PC-3 (cell line): Measurements from ENCODE around the gene SRRD. TPM values are rescaled to one million over a fixed set of nuclear protein-coding genes. Genes with fewer than 3 reads are reported as not detected.

Experiments
- ATAC-seq: fragments of 200-7000 bp; cut with Tn5 transposase; 2 replicates; pipeline ENCODE4 v1.9.1; 2020; ENCODE audit warnings: mild to moderate bottlenecking, moderate library complexity
- BruUV-seq: library from RNA; stranded (reverse); fragments of 400-500 nt; replicated peaks from 2 replicates; lab custom pipeline; 2021; lab: Mats Ljungman, UMichigan
- CTCF ChIA-PET: fragments of 300-600 bp; sonication (Branson Sonifier 250); formaldehyde crosslinking; loops from one replicate; lab custom pipeline; 2022; ENCODE audit warnings: antibody characterized with exemption; lab: Charles Lee
- POLR2A ChIA-PET: fragments of 300-600 bp; sonication (Branson Sonifier 250); formaldehyde crosslinking; loops from one replicate; lab custom pipeline; 2022; ENCODE audit warnings: antibody characterized with exemption; ENCODE audit not compliant: unreplicated experiment; lab: Charles Lee
- DNase-seq: peaks from one replicate; pipeline ENCODE4 v3.0.0-alpha.2; 2015
- H2AFZ ChIP-seq: fragments of 300-600 bp; sonication (generic); 2 replicates; pipeline ENCODE4 v1.6.0; 2016; ENCODE audit warnings: antibody characterized with exemption, low read length
- H3F3A ChIP-seq: fragments of 300-600 bp; sonication (generic); one replicate; pipeline ENCODE4 v1.6.0; 2017; ENCODE audit warnings: antibody characterized with exemption, low read length, control low read depth, mild to moderate bottlenecking; ENCODE audit not compliant: unreplicated experiment
- H3K27ac ChIP-seq: fragments of 300-600 bp; sonication (generic); 2 replicates; pipeline ENCODE4 v1.5.1; 2016; ENCODE audit warnings: mild to moderate bottlenecking, low read length
- H3K27me3 ChIP-seq: fragments of 300-600 bp; sonication (generic); 2 replicates; pipeline ENCODE4 v1.6.1; 2016; ENCODE audit warnings: low read length, mixed read lengths
- H3K36me3 ChIP-seq: fragments of 300-600 bp; sonication (generic); 2 replicates; pipeline ENCODE4 v1.6.1; 2016; ENCODE audit warnings: low read depth, mixed run types, low read length, mixed read lengths
- H3K4me1 ChIP-seq: fragments of 300-600 bp; sonication (generic); 2 replicates; pipeline ENCODE4 v1.5.1; 2016; ENCODE audit warnings: low read length; ENCODE audit not compliant: insufficient read depth
- H3K4me2 ChIP-seq: fragments of 300-600 bp; sonication (generic); 2 replicates; pipeline ENCODE4 v1.6.0; 2016; ENCODE audit warnings: low read length
- H3K4me3 ChIP-seq: fragments of 300-600 bp; sonication (generic); 2 replicates; pipeline ENCODE4 v1.5.1; 2016; ENCODE audit warnings: mild to moderate bottlenecking, low read length, mixed read lengths
- H3K79me2 ChIP-seq: fragments of 300-600 bp; sonication (generic); 2 replicates; pipeline ENCODE4 v1.6.1; 2017; ENCODE audit warnings: low read length, mixed read lengths
- H3K9ac ChIP-seq: fragments of 300-600 bp; sonication (generic); 2 replicates; pipeline ENCODE4 v1.6.0; 2016; ENCODE audit warnings: mild to moderate bottlenecking, low read length
- H3K9me2 ChIP-seq: fragments of 300-600 bp; sonication (generic); replicated peaks from 2 replicates; pipeline ENCODE4 v1.6.1; 2016; ENCODE audit warnings: mixed run types, low read length, mixed read lengths
- H3K9me3 ChIP-seq: fragments of 300-600 bp; sonication (generic); 2 replicates; pipeline ENCODE4 v1.6.1; 2016; ENCODE audit warnings: low read length, mixed read lengths
- H4K20me1 ChIP-seq: fragments of 300-600 bp; sonication (generic); 2 replicates; pipeline ENCODE4 v1.6.1; 2016; ENCODE audit warnings: low read length, mixed read lengths
- EZH2 ChIP-seq: fragments of 300-600 bp; sonication (generic); IDR thresholded peaks from one replicate; pipeline ENCODE4 v1.6.1; 2017; ENCODE audit warnings: antibody characterized with exemption, mild to moderate bottlenecking, low read length; ENCODE audit not compliant: unreplicated experiment
- EZH2phosphoT487 ChIP-seq: fragments of 300-600 bp; sonication (generic); IDR thresholded peaks from 2 replicates; pipeline ENCODE4 v1.6.1; 2018; ENCODE audit warnings: mild to moderate bottlenecking, antibody characterized with exemption, low read length, borderline replicate concordance
- intact Hi-C: fragments of 100-400 bp; cut with micrococcal nuclease; formaldehyde crosslinking; loops from 2 replicates; pipeline ENCODE4 v1.9.0; 2023
- total RNA-seq: library from RNA; depleted of rRNA; stranded (reverse); fragments of >200 nt; gene quantifications from 2 replicates; pipeline ENCODE4 v1.2.3, GENCODE V29; 2014
- TF ChIP-seq, protein P1 (sequence below): fragments of 300-600 bp; sonication (generic); conservative IDR thresholded peaks from 2 replicates; pipeline ENCODE4 v1.5.1; 2017; ENCODE audit warnings: antibody characterized with exemption, low read depth, mild to moderate bottlenecking, low read length

Gene SRRD
- total RNA-seq, 1 experiment from 2014 or later, result 17.6 TPM

- no peaks in the 10 kb centered on the region for H3K36me3 ChIP-seq
- H3K9me3 ChIP-seq, result no peaks in the 10 kb centered on the region
- no peaks in the 10 kb centered on the region for H3K27me3 ChIP-seq
- no peaks in the 10 kb centered on the region for H3K9me2 ChIP-seq
- ChIA-PET CTCF (no interaction called here), POLR2A (no interaction called here)
- ATAC-seq (no peak), DNase-seq (no peak)
- H4K20me1 ChIP-seq, result no peaks in the 10 kb centered on the region
- H3K4me2 ChIP-seq, result no peak overlapping the region
- intact Hi-C loops, result no loop called here
- no peaks in the 10 kb centered on the region for H3K79me2 ChIP-seq
- H3K4me3 ChIP-seq, result no peak overlapping the region
- H2AFZ ChIP-seq, result no peak overlapping the region
- no peak for TF ChIP-seq EZH2
- TF ChIP-seq, protein P1, sequence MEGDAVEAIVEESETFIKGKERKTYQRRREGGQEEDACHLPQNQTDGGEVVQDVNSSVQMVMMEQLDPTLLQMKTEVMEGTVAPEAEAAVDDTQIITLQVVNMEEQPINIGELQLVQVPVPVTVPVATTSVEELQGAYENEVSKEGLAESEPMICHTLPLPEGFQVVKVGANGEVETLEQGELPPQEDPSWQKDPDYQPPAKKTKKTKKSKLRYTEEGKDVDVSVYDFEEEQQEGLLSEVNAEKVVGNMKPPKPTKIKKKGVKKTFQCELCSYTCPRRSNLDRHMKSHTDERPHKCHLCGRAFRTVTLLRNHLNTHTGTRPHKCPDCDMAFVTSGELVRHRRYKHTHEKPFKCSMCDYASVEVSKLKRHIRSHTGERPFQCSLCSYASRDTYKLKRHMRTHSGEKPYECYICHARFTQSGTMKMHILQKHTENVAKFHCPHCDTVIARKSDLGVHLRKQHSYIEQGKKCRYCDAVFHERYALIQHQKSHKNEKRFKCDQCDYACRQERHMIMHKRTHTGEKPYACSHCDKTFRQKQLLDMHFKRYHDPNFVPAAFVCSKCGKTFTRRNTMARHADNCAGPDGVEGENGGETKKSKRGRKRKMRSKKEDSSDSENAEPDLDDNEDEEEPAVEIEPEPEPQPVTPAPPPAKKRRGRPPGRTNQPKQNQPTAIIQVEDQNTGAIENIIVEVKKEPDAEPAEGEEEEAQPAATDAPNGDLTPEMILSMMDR, result no peak
- no peak for TF ChIP-seq EZH2phosphoT487
- H3F3A ChIP-seq, result no peaks in the 10 kb centered on the region
- H3K27ac ChIP-seq, result no peak overlapping the region
- H3K9ac ChIP-seq, result no peak overlapping the region
- BruUV-seq, result no TSS peak
- no peaks in the 10 kb centered on the region for H3K4me1 ChIP-seq
Observed at GRCh38 chr22:26450453-26451185, 33.1 kb upstream of the SRRD start.

DNA sequence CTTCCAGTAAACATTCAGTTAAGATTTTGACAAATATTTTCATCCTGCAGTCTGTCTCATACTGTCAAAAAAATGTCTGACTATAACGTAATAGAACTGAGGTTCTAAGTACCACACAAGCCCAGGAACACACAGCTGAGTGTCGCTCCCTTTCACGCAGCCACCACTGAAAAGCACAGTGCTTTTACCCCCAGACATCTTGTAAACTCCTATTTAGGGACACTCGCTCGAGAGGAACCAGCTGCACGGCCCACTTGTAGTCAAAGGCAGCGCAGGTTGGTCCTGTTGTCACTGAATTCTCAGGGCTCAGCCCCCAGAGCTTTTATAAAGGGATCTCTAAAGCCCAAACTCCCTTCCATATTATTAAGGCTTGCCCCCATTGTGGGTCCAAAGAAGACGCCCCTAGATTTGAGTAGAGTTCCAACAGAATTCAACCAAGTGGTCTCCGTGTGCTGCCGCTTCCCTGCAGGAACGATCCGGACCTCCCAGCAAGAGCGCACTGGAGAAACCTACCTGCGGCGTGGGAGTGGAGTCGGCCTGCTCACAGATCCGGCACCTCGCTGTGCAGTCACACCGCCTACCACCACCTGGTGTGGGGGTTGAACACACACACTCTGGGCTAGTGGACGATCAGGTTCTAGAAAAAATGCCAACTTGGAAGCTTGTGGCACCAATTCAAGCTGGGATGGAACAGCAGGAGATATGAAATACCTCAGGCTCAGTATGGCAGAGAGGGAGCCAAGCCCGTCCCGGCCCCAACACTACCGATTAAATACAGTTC is 31.3 kb upstream of the SRRD start:
- Histone ChIP-seq H3F3A (no peaks in the 10 kb centered on the region), H3K79me2 (no peaks in the 10 kb centered on the region), H4K20me1 (no peaks in the 10 kb centered on the region), H3K4me2 (no peak overlapping the region), H3K36me3 (no peaks in the 10 kb centered on the region), H3K27me3 (no peaks in the 10 kb centered on the region), H3K4me1 (no peaks in the 10 kb centered on the region), H3K9me2 (no peaks in the 10 kb centered on the region), H2AFZ (no peak overlapping the region), H3K27ac (no peak overlapping the region), H3K4me3 (no peak overlapping the region), H3K9me3 (no peaks in the 10 kb centered on the region), H3K9ac (no peak overlapping the region)
- ATAC-seq (no peak), DNase-seq (no peak)
- ChIA-PET POLR2A (no interaction called here), CTCF (no interaction called here)
- TF ChIP-seq, protein P1, result no peak
- TF ChIP-seq EZH2phosphoT487 (no peak), EZH2 (no peak)
- intact Hi-C loops, result no loop called here
- BruUV-seq, result TSS peak; percentile 6

DNA sequence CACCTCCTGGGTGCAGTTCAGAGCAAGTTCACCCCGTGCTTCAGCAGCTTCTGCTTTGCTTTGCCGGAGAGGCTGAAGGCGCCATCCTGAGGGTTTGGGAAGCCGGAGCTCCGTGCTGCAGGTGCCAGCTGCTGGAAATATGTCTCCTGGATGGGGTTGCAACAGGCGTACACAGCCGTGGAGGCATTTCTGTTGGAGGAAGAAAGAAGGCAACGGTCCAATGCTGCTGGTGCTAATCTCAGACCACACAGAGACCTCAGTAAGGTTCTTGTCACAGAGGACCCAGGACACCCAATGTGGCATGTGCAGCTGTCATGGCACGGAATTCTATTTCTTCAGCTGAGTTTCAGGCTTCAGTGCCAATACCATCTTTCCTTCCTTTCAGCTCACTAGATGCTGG is 30.5 kb upstream of the SRRD start:
- POLR2A ChIA-PET, result no interaction called here

More for the DNA sequence above, 30.5 kb upstream of the SRRD start:
- no peak for ATAC-seq
- Histone ChIP-seq H4K20me1 (no peaks in the 10 kb centered on the region), H3K4me3 (no peak overlapping the region), H3K36me3 (no peaks in the 10 kb centered on the region), H3K27me3 (no peaks in the 10 kb centered on the region), H3F3A (no peaks in the 10 kb centered on the region), H3K4me2 (no peak overlapping the region), H3K9me3 (no peaks in the 10 kb centered on the region), H3K27ac (no peak overlapping the region), H3K79me2 (no peaks in the 10 kb centered on the region), H2AFZ (no peak overlapping the region), H3K9me2 (no peaks in the 10 kb centered on the region), H3K9ac (no peak overlapping the region), H3K4me1 (no peaks in the 10 kb centered on the region)
- no TSS peak for BruUV-seq
- intact Hi-C loops, result no loop called here
- TF ChIP-seq EZH2phosphoT487, result no peak
- TF ChIP-seq, protein P1, result no peak
- TF ChIP-seq EZH2, result no peak
- DNase-seq, result no peak
- CTCF ChIA-PET, result no interaction called here
